Lower lobe of right lung (tissue), 2 donors: Measurements from ENCODE around the gene PARVB. TPM values are rescaled to one million over a fixed set of nuclear protein-coding genes. Genes with fewer than 3 reads are reported as not detected.

ENCODE experiments used
- ATAC-seq, 2 donors: fragments of 200-7000 bp; cut with Tn5 transposase; one replicate each; pipeline ENCODE4 v1.9.1; 2020 to 2022; ENCODE audit warnings: mild to moderate bottlenecking in 2 of 2, moderate library complexity in 2 of 2
- DNase-seq: peaks from one replicate; pipeline ENCODE4 v3.0.0-alpha.2; 2020
- H3K27ac ChIP-seq: fragments of 200-600 bp; one replicate; pipeline ENCODE4 v1.8.0; 2022
- H3K27me3 ChIP-seq: fragments of 200-600 bp; one replicate; pipeline ENCODE4 v1.8.0; 2022; ENCODE audit warnings: low read depth
- H3K36me3 ChIP-seq: fragments of 200-600 bp; one replicate; pipeline ENCODE4 v1.8.0; 2022; ENCODE audit warnings: mild to moderate bottlenecking
- H3K4me1 ChIP-seq: fragments of 200-600 bp; one replicate; pipeline ENCODE4 v1.8.0; 2022
- H3K4me3 ChIP-seq: fragments of 200-600 bp; one replicate; pipeline ENCODE4 v1.8.0; 2022; ENCODE audit warnings: mild to moderate bottlenecking
- H3K9me3 ChIP-seq: fragments of 200-600 bp; one replicate; pipeline ENCODE4 v1.8.0; 2022
- intact Hi-C: fragments of 100-400 bp; cut with DNase I; formaldehyde crosslinking; loops from one replicate; pipeline ENCODE4 v1.11.0; 2022
- total RNA-seq: library from RNA; stranded (reverse); fragmentation: NEBNext Ultra II Directional; extraction: Animal tissue kit (Norgen Biotek cat#: 25700); gene quantifications from one replicate; pipeline ENCODE4 v1.2.1, GENCODE V29; 2021
- TF ChIP-seq, protein P1 (sequence below): fragments of 200-600 bp; IDR thresholded peaks from one replicate; pipeline ENCODE4 v1.8.0; 2022; ENCODE audit warnings: antibody characterized with exemption, mild to moderate bottlenecking
- donor health status: DM: no; HTN: yes; CAD: no; lungs with severe emphysema.

The PARVB gene
- total RNA-seq, 1 donor from 2014 or later: 44.7 TPM

DNA sequence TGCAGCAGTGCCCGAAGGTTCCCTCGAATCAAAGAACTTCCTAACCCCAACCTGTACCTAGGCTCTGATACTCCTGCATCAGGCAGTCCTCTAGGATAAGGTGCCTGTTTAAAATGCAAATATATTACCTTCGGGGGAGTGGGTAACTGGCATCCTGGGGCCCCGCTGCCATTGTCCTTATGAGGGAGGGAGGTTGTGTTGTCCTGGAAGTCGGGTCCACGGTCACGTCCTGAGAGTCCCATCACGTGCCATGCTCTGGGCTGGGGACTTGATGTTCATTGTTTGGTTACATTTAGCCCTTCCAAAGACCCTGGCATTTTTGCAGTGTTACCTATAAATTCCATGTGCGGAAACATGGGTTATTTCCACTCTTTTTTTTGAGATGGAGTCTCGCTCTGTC lies 67.6 kb downstream of the PARVB start:
- H3K4me3 ChIP-seq: no peak overlapping the region
- no peak for ATAC-seq
- intact Hi-C loops: no loop called here
- no peak overlapping the region for H3K27ac ChIP-seq
- H3K9me3 ChIP-seq: no peaks in the 10 kb centered on the region
- H3K4me1 ChIP-seq: peaks cover 8% of the 10 kb centered on the region
- H3K36me3 ChIP-seq: peaks cover 21% of the 10 kb centered on the region
- TF ChIP-seq, protein P1, sequence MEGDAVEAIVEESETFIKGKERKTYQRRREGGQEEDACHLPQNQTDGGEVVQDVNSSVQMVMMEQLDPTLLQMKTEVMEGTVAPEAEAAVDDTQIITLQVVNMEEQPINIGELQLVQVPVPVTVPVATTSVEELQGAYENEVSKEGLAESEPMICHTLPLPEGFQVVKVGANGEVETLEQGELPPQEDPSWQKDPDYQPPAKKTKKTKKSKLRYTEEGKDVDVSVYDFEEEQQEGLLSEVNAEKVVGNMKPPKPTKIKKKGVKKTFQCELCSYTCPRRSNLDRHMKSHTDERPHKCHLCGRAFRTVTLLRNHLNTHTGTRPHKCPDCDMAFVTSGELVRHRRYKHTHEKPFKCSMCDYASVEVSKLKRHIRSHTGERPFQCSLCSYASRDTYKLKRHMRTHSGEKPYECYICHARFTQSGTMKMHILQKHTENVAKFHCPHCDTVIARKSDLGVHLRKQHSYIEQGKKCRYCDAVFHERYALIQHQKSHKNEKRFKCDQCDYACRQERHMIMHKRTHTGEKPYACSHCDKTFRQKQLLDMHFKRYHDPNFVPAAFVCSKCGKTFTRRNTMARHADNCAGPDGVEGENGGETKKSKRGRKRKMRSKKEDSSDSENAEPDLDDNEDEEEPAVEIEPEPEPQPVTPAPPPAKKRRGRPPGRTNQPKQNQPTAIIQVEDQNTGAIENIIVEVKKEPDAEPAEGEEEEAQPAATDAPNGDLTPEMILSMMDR: no peak
- no peaks in the 10 kb centered on the region for H3K27me3 ChIP-seq
- DNase-seq: no peak

DNA sequence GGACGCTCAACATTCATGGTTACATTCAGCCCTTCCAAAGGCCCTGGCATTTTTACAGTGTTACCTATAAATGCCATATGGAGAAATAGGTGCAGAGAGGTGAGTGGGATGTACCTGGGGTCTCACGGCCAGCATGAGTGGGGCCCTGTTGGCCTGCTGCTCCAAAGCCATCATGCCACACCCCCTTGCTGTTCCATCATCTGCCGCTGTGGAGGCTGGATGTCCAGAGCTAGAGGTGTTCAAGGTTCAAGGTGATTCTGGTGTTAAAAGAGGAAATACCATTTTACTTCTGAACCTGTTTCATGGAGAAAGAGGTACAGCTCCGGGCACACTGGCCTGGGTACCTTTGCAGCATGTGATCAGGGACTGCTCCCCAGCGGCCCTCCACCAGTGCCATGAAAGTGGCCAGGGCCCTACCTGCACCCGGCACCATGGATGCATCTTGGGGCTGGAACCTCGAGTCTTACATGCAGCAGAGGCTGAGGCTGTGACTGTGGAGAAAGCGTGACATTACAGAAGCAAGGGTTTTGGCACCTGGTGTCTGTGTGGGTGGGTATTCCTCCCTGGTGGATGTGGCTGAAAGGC lies 68.6 kb downstream of the PARVB start:
- intact Hi-C loops: no loop called here
- no peak overlapping the region for H3K27ac ChIP-seq
- no peak overlapping the region for H3K4me3 ChIP-seq
- H3K36me3 ChIP-seq: peaks cover 26% of the 10 kb centered on the region
- TF ChIP-seq, protein P1: no peak
- H3K4me1 ChIP-seq: peaks cover 7% of the 10 kb centered on the region
- no peaks in the 10 kb centered on the region for H3K27me3 ChIP-seq
- no peaks in the 10 kb centered on the region for H3K9me3 ChIP-seq
- no peak for ATAC-seq
- DNase-seq: no peak

DNA sequence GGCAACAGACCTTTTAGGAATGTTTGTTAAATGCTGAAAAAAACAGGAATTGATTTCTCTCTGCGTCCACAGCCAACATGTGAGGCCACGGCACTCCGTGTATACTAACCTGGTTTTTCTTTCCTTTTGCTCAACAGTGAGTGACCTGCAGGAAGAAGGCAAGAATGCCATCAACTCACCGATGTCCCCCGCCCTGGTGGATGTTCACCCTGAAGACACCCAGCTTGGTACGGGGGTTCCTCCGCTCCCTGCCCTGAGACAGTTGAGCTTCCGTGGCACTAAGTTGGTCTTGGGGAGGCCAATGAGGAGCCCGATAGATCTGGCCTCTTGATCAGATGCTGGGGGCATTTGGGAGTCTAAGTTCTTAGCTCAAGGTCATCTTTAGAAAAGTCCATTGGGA lies 69.7 kb downstream of the PARVB start:
- H3K27ac ChIP-seq: no peak overlapping the region
- ATAC-seq (no peak), DNase-seq (no peak)
- H3K4me3 ChIP-seq: no peak overlapping the region
- intact Hi-C loops: no loop called here
- no peaks in the 10 kb centered on the region for H3K9me3 ChIP-seq
- TF ChIP-seq, protein P1: no peak
- peaks cover 26% of the 10 kb centered on the region for H3K36me3 ChIP-seq
- H3K27me3 ChIP-seq: no peaks in the 10 kb centered on the region
- H3K4me1 ChIP-seq: peaks cover 7% of the 10 kb centered on the region

DNA sequence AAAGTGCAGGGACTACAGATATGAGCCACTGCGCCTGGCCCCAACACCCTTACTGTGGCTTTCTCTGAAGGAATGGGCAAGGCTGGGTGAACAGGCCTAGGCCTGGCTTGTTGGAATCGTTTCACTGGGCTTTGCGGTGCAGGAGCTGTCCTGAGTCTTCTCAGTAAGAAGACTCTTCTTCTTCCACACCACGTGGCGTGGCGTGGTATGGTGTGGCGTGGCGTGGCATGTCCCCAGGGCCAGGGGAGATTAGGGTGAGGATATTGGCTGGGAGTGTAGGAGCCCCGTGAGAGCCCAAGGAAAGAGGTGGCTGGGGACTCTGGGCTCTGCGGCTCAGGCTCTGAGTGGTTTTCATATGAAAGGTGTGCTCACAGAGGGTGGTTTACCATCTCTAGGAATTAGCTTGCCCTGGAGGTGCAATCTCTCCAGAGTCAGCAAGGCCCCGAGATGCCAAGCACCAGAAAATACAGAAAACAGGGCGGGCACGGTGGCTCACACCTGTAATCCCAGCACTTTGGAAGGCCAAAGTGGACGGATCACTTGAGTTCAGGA lies 70.7 kb downstream of the PARVB start:
- Histone ChIP-seq H3K9me3 (no peaks in the 10 kb centered on the region), H3K4me1 (peaks cover 3% of the 10 kb centered on the region), H3K4me3 (no peak overlapping the region), H3K36me3 (peaks cover 29% of the 10 kb centered on the region), H3K27me3 (no peaks in the 10 kb centered on the region), H3K27ac (no peak overlapping the region)
- ATAC-seq (no peak), DNase-seq (no peak)
- intact Hi-C loops: no loop called here
- TF ChIP-seq, protein P1: no peak

DNA sequence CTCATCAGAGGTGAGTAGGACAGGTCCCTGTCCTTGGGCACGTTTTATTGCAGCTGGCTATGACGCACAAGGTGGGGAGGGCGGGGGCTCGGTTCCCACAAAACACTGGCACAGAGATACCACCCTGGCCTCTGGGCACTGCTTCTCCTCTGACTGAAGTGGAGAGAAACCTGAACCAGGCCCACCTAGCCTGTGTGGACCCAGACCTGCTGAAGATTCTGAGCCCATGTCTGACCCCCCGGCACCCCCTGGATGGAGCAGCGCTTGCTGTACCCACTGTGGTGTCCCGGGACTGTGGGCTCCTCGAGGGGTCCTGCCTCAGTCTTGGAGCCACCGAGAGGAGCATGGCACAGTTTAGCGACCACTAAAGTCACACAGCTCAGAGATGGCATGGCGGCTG lies 72.6 kb downstream of the PARVB start:
- no peak for ATAC-seq
- TF ChIP-seq, protein P1: no peak
- Histone ChIP-seq H3K27ac (no peak overlapping the region), H3K36me3 (peaks cover 41% of the 10 kb centered on the region), H3K9me3 (no peaks in the 10 kb centered on the region), H3K4me3 (no peak overlapping the region), H3K4me1 (no peaks in the 10 kb centered on the region), H3K27me3 (no peaks in the 10 kb centered on the region)
- intact Hi-C loops: no loop called here
- DNase-seq: no peak
